ENCODE measurements around the gene MED9.

GRCh38 chr17:17485420-17485819, 8.6 kb downstream of the MED9 start:
- TF ChIP-seq CTCF (conservative IDR thresholded peaks at IDR 0.05; ENCODE audit: low read depth, low read length) (no peak), EZH2 (IDR thresholded peaks at IDR 0.05; ENCODE audit: low read length, unreplicated experiment) (no peak), EZH2phosphoT487 (IDR thresholded peaks at IDR 0.05; ENCODE audit: borderline replicate concordance, low read length) (no peak)

Measured in PC-3 (cell line).